Panc1 (cell line): ENCODE measurements around the gene PDE6A. TPM values are rescaled to one million over a fixed set of nuclear protein-coding genes. Genes with fewer than 3 reads are reported as not detected.
"Not testable (repeated sequence)": the region's sequence is repeated elsewhere in the genome, so short reads cannot be mapped to it uniquely, and the experiment has no call there.

Experiments used
- ATAC-seq: fragments of 200-7000 bp; cut with Tn5 transposase; 2 replicates; pipeline ENCODE4 v1.9.1; 2020; ENCODE audit warnings: mild to moderate bottlenecking, moderate library complexity
- BruUV-seq: library from RNA; stranded (reverse); fragments of 400-500 nt; replicated peaks from 2 replicates; lab custom pipeline; 2021; lab: Mats Ljungman, UMichigan
- CTCF ChIA-PET: fragments of 300-600 bp; sonication (Branson Sonifier 250); formaldehyde crosslinking; loops from one replicate; lab custom pipeline; 2022; ENCODE audit warnings: antibody characterized with exemption; lab: Charles Lee
- POLR2A ChIA-PET: fragments of 300-600 bp; sonication (Branson Sonifier 250); formaldehyde crosslinking; loops from one replicate; lab custom pipeline; 2022; ENCODE audit warnings: antibody characterized with exemption; lab: Charles Lee
- DNase-seq: peaks from one replicate; pipeline ENCODE4 v3.0.0-alpha.2; 2010; ENCODE audit warnings: low read depth, low spot score
- H3K27ac ChIP-seq: 2 replicates; pipeline ENCODE4 v1.5.1; 2011; ENCODE audit warnings: mild to moderate bottlenecking, low read length, inconsistent platforms
- H3K27me3 ChIP-seq: fragments of 200-500 bp; sonication (Bioruptor generic); 2 replicates; pipeline ENCODE4 v1.6.0; 2014; ENCODE audit warnings: low read length, inconsistent platforms; ENCODE audit not compliant: control insufficient read depth, insufficient read depth
- H3K36me3 ChIP-seq: fragments of 200-500 bp; sonication (Bioruptor generic); 2 replicates; pipeline ENCODE4 v1.5.1; 2014; ENCODE audit warnings: inconsistent platforms, mild to moderate bottlenecking, low read length, moderate library complexity; ENCODE audit not compliant: control insufficient read depth, insufficient read depth
- H3K4me1 ChIP-seq: 2 replicates; pipeline ENCODE4 v1.5.1; 2011; ENCODE audit warnings: inconsistent platforms, mild to moderate bottlenecking, low read length, moderate library complexity; ENCODE audit not compliant: control insufficient read depth, insufficient read depth
- H3K4me3 ChIP-seq, 2 experiments: 2 replicates each; pipeline ENCODE4 v1.5.1; 2011 to 2012; ENCODE audit warnings: low read depth in 2 of 2, low read length in 2 of 2, mild to moderate bottlenecking in 2 of 2, inconsistent platforms in 1 of 2, moderate library complexity in 1 of 2
- H3K9me3 ChIP-seq: fragments of 200-500 bp; sonication (Bioruptor generic); 2 replicates; pipeline ENCODE4 v1.5.1; 2014; ENCODE audit warnings: low read depth, mild to moderate bottlenecking, inconsistent platforms, low read length, moderate library complexity; ENCODE audit not compliant: control insufficient read depth, insufficient read depth
- CTCF ChIP-seq: fragments of 450-650 bp; IDR thresholded peaks from 2 replicates; pipeline ENCODE4 v1.5.1; 2017; ENCODE audit warnings: mild to moderate bottlenecking
- POLR2AphosphoS5 ChIP-seq: IDR thresholded peaks from 2 replicates; pipeline ENCODE4 v1.6.1; 2012; ENCODE audit warnings: mild to moderate bottlenecking, low read depth, low read length, moderate library complexity
- REST ChIP-seq, 2 experiments: IDR thresholded peaks; 2 replicates each; pipeline ENCODE4 v1.6.1; 2011 to 2012; ENCODE audit warnings: low read depth in 2 of 2, control low read depth in 1 of 2, low read length in 1 of 2, mild to moderate bottlenecking in 1 of 2, moderate library complexity in 1 of 2; ENCODE audit not compliant: insufficient read depth in 1 of 2
- SIN3A ChIP-seq: IDR thresholded peaks from 2 replicates; pipeline ENCODE4 v1.6.1; 2012; ENCODE audit warnings: low read depth, mild to moderate bottlenecking, low read length, moderate library complexity, borderline replicate concordance; ENCODE audit not compliant: insufficient read depth
- TCF7L2 ChIP-seq: IDR thresholded peaks from 2 replicates; pipeline ENCODE4 v1.6.1; 2011; ENCODE audit warnings: mild to moderate bottlenecking, low read depth, low read length, inconsistent platforms
- in situ Hi-C: cut with HindIII; loops from 2 replicates; pipeline ENCODE4 v1.10.0; 2016; ENCODE audit warnings: low sequenced_read_pairs, low pct_unique_long_range_greater_than_20kb
- intact Hi-C: fragments of 100-400 bp; cut with micrococcal nuclease; formaldehyde crosslinking; loops from one replicate; pipeline ENCODE4 v1.10.0; 2022; ENCODE audit not compliant: unreplicated experiment
- total RNA-seq: library from RNA; stranded (reverse); gene quantifications from one replicate; pipeline ENCODE4 v1.2.1, GENCODE V29; 2021; ENCODE audit not compliant: unreplicated experiment

PDE6A gene
- total RNA-seq, 1 experiment from 2014 or later = 0.33 TPM

- ATAC-seq = no peak
- H3K9me3 ChIP-seq = no peaks in the 10 kb centered on the region
- CTCF ChIA-PET = interaction anchor here (0.7 kb wide), 1 partner anchor 15 kb away, joined by 3 read pairs; no protein-coding TSS in a partner anchor
- H3K4me1 ChIP-seq = peaks cover 9% of the 10 kb centered on the region
- intact Hi-C loops = no loop called here
- no TSS peak for BruUV-seq
- H3K27ac ChIP-seq = no peak overlapping the region
- POLR2A ChIA-PET = no interaction called here
- TF ChIP-seq CTCF = no peak
- no peak for TF ChIP-seq POLR2AphosphoS5
- no peak for TF ChIP-seq REST (IDR thresholded peaks at IDR 0.05; ENCODE audit: insufficient read depth in 1 of 2, low read depth in 2 of 2, low read length in 1 of 2)
- no peak for TF ChIP-seq TCF7L2
- TF ChIP-seq SIN3A = no peak
- no peak overlapping the region for H3K4me3 ChIP-seq
- H3K27me3 ChIP-seq = no peaks in the 10 kb centered on the region
- H3K36me3 ChIP-seq = no peaks in the 10 kb centered on the region
- no peak for DNase-seq
- in situ Hi-C loops = no loop called here
Measured at GRCh38 chr5:149885513-149885912, 59.1 kb downstream of the PDE6A start.

GRCh38 chr5:149883550-149883949 is 61.0 kb downstream of the PDE6A start:
- TF ChIP-seq CTCF = no peak
- no peak for TF ChIP-seq REST (IDR thresholded peaks at IDR 0.05; ENCODE audit: insufficient read depth in 1 of 2, low read depth in 2 of 2, low read length in 1 of 2)
- no peak for TF ChIP-seq POLR2AphosphoS5
- no peak for TF ChIP-seq TCF7L2
- TF ChIP-seq SIN3A = no peak
- intact Hi-C loops (no loop called here), in situ Hi-C loops (no loop called here)
- Histone ChIP-seq H3K27me3 (no peaks in the 10 kb centered on the region), H3K27ac (0 out of 2 replicates have a peak overlapping the region, but pooled peaks have one; percentile 9), H3K4me3 (no peak overlapping the region), H3K4me1 (peaks cover 9% of the 10 kb centered on the region), H3K9me3 (no peaks in the 10 kb centered on the region), H3K36me3 (no peaks in the 10 kb centered on the region)
- ATAC-seq (no peak), DNase-seq (no peak)
- POLR2A ChIA-PET = no interaction called here
- no TSS peak for BruUV-seq
- CTCF ChIA-PET = no interaction called here

GRCh38 chr5:149882633-149883032 is 62.0 kb downstream of the PDE6A start:
- ATAC-seq, POLR2A ChIA-PET: not testable (repeated sequence)

More at GRCh38 chr5:149882633-149883032, 62.0 kb downstream of the PDE6A start:
- intact Hi-C loops, DNase-seq, H3K4me3 ChIP-seq, H3K4me1 ChIP-seq, BruUV-seq, H3K27me3 ChIP-seq, H3K27ac ChIP-seq, H3K9me3 ChIP-seq, in situ Hi-C loops, H3K36me3 ChIP-seq: not testable (repeated sequence)
- CTCF ChIA-PET = interaction anchor here (0.6 kb wide), 1 partner anchor 153 kb away, joined by 3 read pairs; the partner anchor contains the start of gene PPARGC1B
